ENCODE results near the gene SQOR. TPM values are rescaled to one million over a fixed set of nuclear protein-coding genes. Genes with fewer than 3 reads are reported as not detected.

The SQOR gene
- total RNA-seq, 1 donor from 2014 or later: 11.5 TPM

DNA sequence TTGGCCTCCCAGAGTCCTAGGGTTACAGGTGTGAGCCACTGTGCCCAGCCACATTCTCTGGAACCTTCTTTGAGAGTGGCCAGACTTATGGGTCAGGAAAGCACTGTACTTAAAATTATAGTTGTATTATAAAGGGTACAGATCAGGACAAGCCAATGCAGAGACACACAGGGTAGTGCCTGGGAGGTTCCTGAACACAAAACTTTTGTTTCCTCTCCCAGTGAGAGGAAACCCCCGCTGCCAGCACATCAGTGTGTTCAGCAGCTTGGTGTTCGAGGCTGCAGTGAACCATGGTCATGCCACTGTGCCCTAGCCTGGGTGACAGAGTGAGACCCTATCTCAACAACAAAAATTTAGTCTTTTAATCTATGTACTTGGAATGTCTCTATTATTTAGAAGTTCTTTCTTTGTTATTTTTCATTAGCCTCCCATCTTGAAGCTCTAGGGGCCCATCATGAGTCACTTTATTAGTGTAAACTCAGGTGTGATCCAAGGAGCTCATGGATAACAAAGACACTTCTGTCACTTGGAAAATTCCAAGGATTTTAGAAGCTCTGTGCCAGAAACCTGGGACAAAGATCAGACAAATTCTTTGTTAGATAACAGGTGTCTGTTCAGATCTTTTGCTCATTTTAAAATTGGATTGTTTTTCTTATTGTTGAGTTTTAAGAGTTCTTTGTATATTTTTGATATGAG, 39.8 kb upstream of the SQOR start:
- no peaks in the 10 kb centered on the region for H3K9me3 ChIP-seq (ENCODE audit: control insufficient read depth in 3 of 3, low read length in 3 of 3)
- peaks cover 0 to 3% (median 0%) of the 10 kb centered on the region in 3 donors for H3K4me1 ChIP-seq (ENCODE audit: control insufficient read depth in 3 of 3, insufficient read depth in 3 of 3, low read length in 3 of 3)
- H3K4me3 ChIP-seq (ENCODE audit: low read length in 3 of 3): no peak overlapping the region
- H3K27me3 ChIP-seq (ENCODE audit: control insufficient read depth in 3 of 3, insufficient read depth in 3 of 3, low read length in 3 of 3): no peaks in the 10 kb centered on the region
- no peak overlapping the region for H3K9ac ChIP-seq (ENCODE audit: low read depth in 1 of 3, low read length in 3 of 3)
- H3K27ac ChIP-seq (ENCODE audit: low read depth, low read length): no peak overlapping the region
- H3K36me3 ChIP-seq (ENCODE audit: control insufficient read depth in 3 of 3, insufficient read depth in 3 of 3, low read length in 3 of 3): peaks cover 8 to 15% (median 12%) of the 10 kb centered on the region in 3 donors

DNA sequence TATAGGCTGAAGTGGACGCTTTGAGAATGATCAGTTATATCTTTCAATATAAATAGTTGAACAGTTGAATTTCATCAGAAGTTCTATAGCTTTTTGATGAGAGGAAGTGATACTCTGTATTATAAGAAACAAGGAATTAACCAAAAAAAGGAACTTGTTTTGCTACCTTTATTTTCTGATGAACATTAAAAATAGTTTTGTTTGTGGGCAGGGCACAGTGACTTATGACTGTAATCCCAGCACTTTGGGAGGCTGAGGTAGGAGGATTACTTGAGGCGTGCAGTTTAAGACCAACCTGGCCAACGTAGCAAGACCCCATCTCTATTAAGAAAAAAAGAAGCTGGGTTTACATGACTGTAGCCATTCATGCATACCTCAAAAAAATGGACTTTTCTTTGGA, 30.9 kb upstream of the SQOR start:
- H3K27me3 ChIP-seq (ENCODE audit: control insufficient read depth in 3 of 3, insufficient read depth in 3 of 3, low read length in 3 of 3): no peaks in the 10 kb centered on the region
- peaks cover 3 to 12% (median 11%) of the 10 kb centered on the region in 3 donors for H3K36me3 ChIP-seq (ENCODE audit: control insufficient read depth in 3 of 3, insufficient read depth in 3 of 3, low read length in 3 of 3)
- H3K4me3 ChIP-seq (ENCODE audit: low read length in 3 of 3): no peak overlapping the region
- no peak overlapping the region for H3K9ac ChIP-seq (ENCODE audit: low read depth in 1 of 3, low read length in 3 of 3)
- H3K9me3 ChIP-seq (ENCODE audit: control insufficient read depth in 3 of 3, low read length in 3 of 3): no peaks in the 10 kb centered on the region
- no peak overlapping the region for H3K27ac ChIP-seq (ENCODE audit: low read depth, low read length)
- peaks cover 0 to 3% (median 0%) of the 10 kb centered on the region in 3 donors for H3K4me1 ChIP-seq (ENCODE audit: control insufficient read depth in 3 of 3, insufficient read depth in 3 of 3, low read length in 3 of 3)

DNA sequence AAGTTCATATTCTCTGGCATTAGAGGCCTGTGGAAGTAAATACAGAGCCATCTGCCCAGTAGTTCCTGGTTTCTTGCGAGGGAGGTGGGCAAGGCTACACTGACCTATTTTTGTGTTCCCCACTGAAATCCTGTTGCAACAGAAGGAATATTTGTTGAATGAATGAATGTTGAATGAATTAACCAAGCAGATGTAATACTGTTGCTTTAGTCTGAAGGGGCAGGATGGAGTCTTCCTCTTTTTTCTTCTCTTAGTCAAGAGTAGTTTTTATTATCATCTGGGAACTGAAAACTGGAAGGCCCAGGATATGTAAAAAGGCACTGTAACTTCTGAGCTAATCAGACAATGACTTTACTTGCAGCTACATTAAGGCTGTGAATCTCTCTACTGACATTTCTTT, 30.5 kb upstream of the SQOR start:
- H3K9ac ChIP-seq (ENCODE audit: low read depth in 1 of 3, low read length in 3 of 3): no peak overlapping the region
- H3K36me3 ChIP-seq (ENCODE audit: control insufficient read depth in 3 of 3, insufficient read depth in 3 of 3, low read length in 3 of 3): peaks cover 3 to 12% (median 11%) of the 10 kb centered on the region in 3 donors
- H3K27me3 ChIP-seq (ENCODE audit: control insufficient read depth in 3 of 3, insufficient read depth in 3 of 3, low read length in 3 of 3): no peaks in the 10 kb centered on the region
- H3K4me1 ChIP-seq (ENCODE audit: control insufficient read depth in 3 of 3, insufficient read depth in 3 of 3, low read length in 3 of 3): peaks cover 0 to 3% (median 0%) of the 10 kb centered on the region in 3 donors
- no peak overlapping the region for H3K27ac ChIP-seq (ENCODE audit: low read depth, low read length)
- H3K9me3 ChIP-seq (ENCODE audit: control insufficient read depth in 3 of 3, low read length in 3 of 3): no peaks in the 10 kb centered on the region
- no peak overlapping the region for H3K4me3 ChIP-seq (ENCODE audit: low read length in 3 of 3)

DNA sequence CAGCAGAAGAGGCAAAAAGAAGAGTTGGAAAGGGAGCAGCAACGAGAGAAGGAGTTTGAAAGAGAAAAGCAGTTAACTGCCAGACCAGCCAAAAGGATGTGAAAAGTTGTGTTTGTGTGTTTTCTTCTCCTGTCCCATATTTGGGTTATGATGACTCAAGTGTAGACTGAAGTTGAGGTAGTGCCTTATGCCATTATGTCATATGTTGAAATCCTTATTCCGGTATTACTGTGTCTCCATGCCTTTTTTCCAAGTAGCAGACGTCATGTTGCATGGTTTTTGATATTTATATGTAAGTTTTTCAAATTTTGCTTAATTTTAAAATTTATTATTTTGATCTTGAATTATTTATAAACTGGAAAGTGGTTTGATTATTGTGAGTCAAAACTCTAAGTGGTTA, 28.4 kb upstream of the SQOR start:
- Histone ChIP-seq H3K27ac (ENCODE audit: low read depth, low read length) (no peak overlapping the region), H3K36me3 (ENCODE audit: control insufficient read depth in 3 of 3, insufficient read depth in 3 of 3, low read length in 3 of 3) (peaks cover 3 to 12% (median 11%) of the 10 kb centered on the region in 3 donors), H3K9ac (ENCODE audit: low read depth in 1 of 3, low read length in 3 of 3) (no peak overlapping the region), H3K4me3 (ENCODE audit: low read length in 3 of 3) (no peak overlapping the region), H3K4me1 (ENCODE audit: control insufficient read depth in 3 of 3, insufficient read depth in 3 of 3, low read length in 3 of 3) (peaks cover 0 to 3% (median 0%) of the 10 kb centered on the region in 3 donors), H3K27me3 (ENCODE audit: control insufficient read depth in 3 of 3, insufficient read depth in 3 of 3, low read length in 3 of 3) (no peaks in the 10 kb centered on the region), H3K9me3 (ENCODE audit: control insufficient read depth in 3 of 3, low read length in 3 of 3) (no peaks in the 10 kb centered on the region)

DNA sequence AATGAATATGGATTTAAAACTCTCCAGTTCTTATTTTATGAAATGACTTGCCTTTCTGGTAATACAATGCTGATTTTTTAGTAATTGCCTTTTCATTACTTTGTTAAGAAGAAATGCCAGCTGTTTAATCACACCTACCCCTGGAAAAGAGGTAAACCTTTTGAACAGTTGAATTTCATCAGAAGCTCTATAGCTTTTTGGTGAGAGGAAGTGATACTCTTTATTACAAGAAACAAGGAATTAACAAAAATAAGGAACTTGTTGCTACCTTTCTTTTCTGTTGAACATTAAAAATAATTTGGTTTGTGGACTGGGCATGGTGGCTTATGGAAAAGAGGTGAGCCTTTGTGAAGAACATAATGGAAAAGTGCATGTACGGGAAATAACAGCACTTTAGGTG, 28.0 kb upstream of the SQOR start:
- Histone ChIP-seq H3K9me3 (ENCODE audit: control insufficient read depth in 3 of 3, low read length in 3 of 3) (no peaks in the 10 kb centered on the region), H3K27ac (ENCODE audit: low read depth, low read length) (no peak overlapping the region), H3K27me3 (ENCODE audit: control insufficient read depth in 3 of 3, insufficient read depth in 3 of 3, low read length in 3 of 3) (no peaks in the 10 kb centered on the region), H3K9ac (ENCODE audit: low read depth in 1 of 3, low read length in 3 of 3) (no peak overlapping the region), H3K4me3 (ENCODE audit: low read length in 3 of 3) (no peak overlapping the region), H3K36me3 (ENCODE audit: control insufficient read depth in 3 of 3, insufficient read depth in 3 of 3, low read length in 3 of 3) (peaks cover 3 to 12% (median 11%) of the 10 kb centered on the region in 3 donors), H3K4me1 (ENCODE audit: control insufficient read depth in 3 of 3, insufficient read depth in 3 of 3, low read length in 3 of 3) (peaks cover 0 to 2% (median 0%) of the 10 kb centered on the region in 3 donors)

DNA sequence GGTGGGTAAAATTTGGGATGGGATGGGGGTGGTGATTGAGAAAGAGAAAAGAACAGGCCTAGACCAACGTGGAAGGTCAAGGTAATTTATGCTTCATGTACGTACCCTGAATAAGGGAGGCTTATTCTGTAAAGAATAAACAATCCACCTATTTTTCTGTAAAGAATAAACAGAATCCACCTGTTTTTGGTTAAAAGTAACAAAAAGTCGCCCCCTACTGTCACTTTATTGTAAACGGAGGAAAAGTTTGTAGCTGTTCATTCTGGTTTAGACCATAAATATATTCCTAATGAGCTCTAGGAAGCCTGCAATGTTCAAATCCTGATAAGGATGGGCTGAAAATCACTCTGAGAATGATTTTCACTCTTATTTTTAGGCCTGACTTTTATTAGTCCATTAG, 23.5 kb upstream of the SQOR start:
- H3K27ac ChIP-seq (ENCODE audit: low read depth, low read length): no peak overlapping the region
- peaks cover 0 to 7% (median 5%) of the 10 kb centered on the region in 3 donors for H3K36me3 ChIP-seq (ENCODE audit: control insufficient read depth in 3 of 3, insufficient read depth in 3 of 3, low read length in 3 of 3)
- no peaks in the 10 kb centered on the region for H3K4me1 ChIP-seq (ENCODE audit: control insufficient read depth in 3 of 3, insufficient read depth in 3 of 3, low read length in 3 of 3)
- H3K9ac ChIP-seq (ENCODE audit: low read depth in 1 of 3, low read length in 3 of 3): no peak overlapping the region
- no peaks in the 10 kb centered on the region for H3K9me3 ChIP-seq (ENCODE audit: control insufficient read depth in 3 of 3, low read length in 3 of 3)
- no peak overlapping the region for H3K4me3 ChIP-seq (ENCODE audit: low read length in 3 of 3)
- H3K27me3 ChIP-seq (ENCODE audit: control insufficient read depth in 3 of 3, insufficient read depth in 3 of 3, low read length in 3 of 3): no peaks in the 10 kb centered on the region

DNA sequence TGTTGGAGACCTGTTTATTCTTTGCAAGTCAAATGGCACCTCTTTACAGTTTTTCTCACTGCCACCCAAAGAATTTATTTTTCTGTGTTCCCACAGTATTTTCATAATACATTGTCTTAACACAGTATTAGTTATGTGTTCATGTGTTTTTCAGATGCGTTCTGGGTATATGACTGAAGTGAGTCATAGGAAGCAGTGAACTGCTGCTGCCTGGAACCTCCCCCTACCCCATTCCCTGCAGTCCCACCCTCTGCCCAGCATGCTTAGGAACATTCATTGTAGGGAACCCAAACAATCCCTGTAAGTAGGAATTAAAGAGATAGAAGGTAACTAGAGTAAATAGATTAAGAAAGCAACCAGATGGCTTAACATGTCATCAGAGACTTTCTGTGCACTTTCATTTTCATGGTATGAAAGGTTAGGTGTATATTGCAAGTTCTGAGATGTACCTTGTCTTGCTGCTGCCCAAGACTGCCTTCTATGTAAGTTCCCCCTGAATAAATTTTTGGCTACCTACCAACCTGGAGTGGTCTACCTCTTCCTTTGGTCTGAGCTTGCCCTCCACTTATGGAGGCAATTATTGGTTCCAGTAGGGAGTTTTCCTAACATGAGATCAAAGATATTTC, 21.9 kb upstream of the SQOR start:
- no peak overlapping the region for H3K27ac ChIP-seq (ENCODE audit: low read depth, low read length)
- H3K9ac ChIP-seq (ENCODE audit: low read depth in 1 of 3, low read length in 3 of 3): no peak overlapping the region
- H3K4me3 ChIP-seq (ENCODE audit: low read length in 3 of 3): no peak overlapping the region

DNA sequence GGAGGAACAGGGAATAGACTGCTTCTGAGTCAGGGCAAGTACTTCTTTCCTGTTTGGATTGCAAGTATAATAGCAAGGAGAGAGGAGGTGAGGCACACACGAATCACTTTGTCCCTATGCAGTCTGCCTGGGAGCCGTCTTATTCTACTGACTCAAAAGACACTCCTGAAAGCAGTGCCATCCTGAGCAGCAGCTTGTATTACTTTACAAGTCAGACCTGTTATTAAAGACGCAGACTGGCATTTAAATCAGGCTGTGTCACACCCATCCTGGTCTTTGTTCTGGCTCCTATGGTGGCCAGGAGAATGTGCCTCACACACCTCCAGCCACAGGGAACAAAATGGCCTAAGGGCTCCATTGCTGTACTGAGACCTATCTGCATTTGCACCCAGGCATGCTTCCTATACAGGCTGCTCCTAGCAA, 17.9 kb upstream of the SQOR start:
- no peaks in the 10 kb centered on the region for H3K27me3 ChIP-seq (ENCODE audit: control insufficient read depth in 3 of 3, insufficient read depth in 3 of 3, low read length in 3 of 3)
- no peaks in the 10 kb centered on the region for H3K36me3 ChIP-seq (ENCODE audit: control insufficient read depth in 3 of 3, insufficient read depth in 3 of 3, low read length in 3 of 3)
- no peaks in the 10 kb centered on the region for H3K4me1 ChIP-seq (ENCODE audit: control insufficient read depth in 3 of 3, insufficient read depth in 3 of 3, low read length in 3 of 3)
- H3K27ac ChIP-seq (ENCODE audit: low read depth, low read length): no peak overlapping the region
- H3K9me3 ChIP-seq (ENCODE audit: control insufficient read depth in 3 of 3, low read length in 3 of 3): no peaks in the 10 kb centered on the region
- H3K9ac ChIP-seq (ENCODE audit: low read depth in 1 of 3, low read length in 3 of 3): no peak overlapping the region
- H3K4me3 ChIP-seq (ENCODE audit: low read length in 3 of 3): no peak overlapping the region

More for the DNA sequence above, 21.9 kb upstream of the SQOR start:
- no peaks in the 10 kb centered on the region for H3K36me3 ChIP-seq (ENCODE audit: control insufficient read depth in 3 of 3, insufficient read depth in 3 of 3, low read length in 3 of 3)
- H3K9me3 ChIP-seq (ENCODE audit: control insufficient read depth in 3 of 3, low read length in 3 of 3): no peaks in the 10 kb centered on the region
- no peaks in the 10 kb centered on the region for H3K4me1 ChIP-seq (ENCODE audit: control insufficient read depth in 3 of 3, insufficient read depth in 3 of 3, low read length in 3 of 3)
- no peaks in the 10 kb centered on the region for H3K27me3 ChIP-seq (ENCODE audit: control insufficient read depth in 3 of 3, insufficient read depth in 3 of 3, low read length in 3 of 3)

DNA sequence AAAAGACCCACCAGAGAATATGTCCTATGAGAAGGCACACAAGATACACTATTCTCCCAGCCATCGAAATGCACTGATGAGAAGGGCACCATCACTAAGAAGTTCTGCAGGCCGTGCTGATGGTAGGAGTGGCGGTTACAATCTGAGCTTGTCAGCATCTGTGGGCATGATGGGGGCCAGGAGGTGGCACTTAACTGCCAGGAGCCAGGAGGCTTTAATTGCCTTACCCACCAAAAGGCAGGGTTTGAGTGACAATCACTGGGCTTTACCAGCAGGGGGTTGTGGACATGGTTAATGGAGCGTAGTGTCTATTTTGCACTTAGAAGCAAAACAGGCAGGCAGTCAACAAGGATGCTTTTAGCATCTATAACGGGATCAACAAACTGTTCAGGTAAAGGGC, 16.0 kb upstream of the SQOR start:
- Histone ChIP-seq H3K36me3 (ENCODE audit: control insufficient read depth in 3 of 3, insufficient read depth in 3 of 3, low read length in 3 of 3) (no peaks in the 10 kb centered on the region), H3K27me3 (ENCODE audit: control insufficient read depth in 3 of 3, insufficient read depth in 3 of 3, low read length in 3 of 3) (no peaks in the 10 kb centered on the region), H3K9ac (ENCODE audit: low read depth in 1 of 3, low read length in 3 of 3) (no peak overlapping the region), H3K9me3 (ENCODE audit: control insufficient read depth in 3 of 3, low read length in 3 of 3) (no peaks in the 10 kb centered on the region), H3K4me1 (ENCODE audit: control insufficient read depth in 3 of 3, insufficient read depth in 3 of 3, low read length in 3 of 3) (no peaks in the 10 kb centered on the region), H3K4me3 (ENCODE audit: low read length in 3 of 3) (no peak overlapping the region), H3K27ac (ENCODE audit: low read depth, low read length) (no peak overlapping the region)

DNA sequence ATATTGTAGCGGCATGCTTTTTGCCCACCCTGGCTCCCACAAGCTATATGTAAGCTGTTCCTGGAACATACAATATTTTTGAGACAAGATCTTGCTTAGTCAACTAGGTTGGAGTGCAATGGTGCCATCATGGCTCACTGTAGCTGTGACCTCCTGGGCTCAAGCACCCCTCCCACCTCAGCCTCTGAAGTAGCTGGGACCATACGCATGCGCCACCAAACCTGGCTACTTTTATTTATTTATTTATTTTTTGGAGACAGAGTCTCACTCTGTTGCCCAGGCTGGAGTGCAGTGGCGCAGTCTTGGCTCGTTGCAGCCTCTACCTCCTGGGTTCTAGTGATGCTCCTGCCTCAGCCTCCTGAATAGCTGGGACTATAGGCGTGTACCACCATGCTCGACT, 6.7 kb upstream of the SQOR start:
- no peaks in the 10 kb centered on the region for H3K9me3 ChIP-seq (ENCODE audit: control insufficient read depth in 3 of 3, low read length in 3 of 3)
- H3K36me3 ChIP-seq (ENCODE audit: control insufficient read depth in 3 of 3, insufficient read depth in 3 of 3, low read length in 3 of 3): no peaks in the 10 kb centered on the region
- H3K9ac ChIP-seq (ENCODE audit: low read depth in 1 of 3, low read length in 3 of 3): no peak overlapping the region
- H3K27ac ChIP-seq (ENCODE audit: low read depth, low read length): no peak overlapping the region
- H3K4me3 ChIP-seq (ENCODE audit: low read length in 3 of 3): no peak overlapping the region
- no peaks in the 10 kb centered on the region for H3K4me1 ChIP-seq (ENCODE audit: control insufficient read depth in 3 of 3, insufficient read depth in 3 of 3, low read length in 3 of 3)
- H3K27me3 ChIP-seq (ENCODE audit: control insufficient read depth in 3 of 3, insufficient read depth in 3 of 3, low read length in 3 of 3): no peaks in the 10 kb centered on the region
